Activated CD8-positive, alpha-beta memory T cell treated with anti-CD3 and anti-CD28 coated beads, Interleukin-2, amount 50 U/mL, for 4 hours (primary cell): Measurements from ENCODE around the gene PCDHGA1.
A peak's percentile ranks its signal among the peaks of the same experiment; 100 is the strongest.

Experiments used
- DNase-seq: peaks from one replicate; pipeline ENCODE4 v3.0.0-alpha.2; 2020

Gene PCDHGA1

GRCh38 chr5:141493500-141494422, 163.4 kb downstream of the PCDHGA1 start:
- DNase-seq = no peak

DNA sequence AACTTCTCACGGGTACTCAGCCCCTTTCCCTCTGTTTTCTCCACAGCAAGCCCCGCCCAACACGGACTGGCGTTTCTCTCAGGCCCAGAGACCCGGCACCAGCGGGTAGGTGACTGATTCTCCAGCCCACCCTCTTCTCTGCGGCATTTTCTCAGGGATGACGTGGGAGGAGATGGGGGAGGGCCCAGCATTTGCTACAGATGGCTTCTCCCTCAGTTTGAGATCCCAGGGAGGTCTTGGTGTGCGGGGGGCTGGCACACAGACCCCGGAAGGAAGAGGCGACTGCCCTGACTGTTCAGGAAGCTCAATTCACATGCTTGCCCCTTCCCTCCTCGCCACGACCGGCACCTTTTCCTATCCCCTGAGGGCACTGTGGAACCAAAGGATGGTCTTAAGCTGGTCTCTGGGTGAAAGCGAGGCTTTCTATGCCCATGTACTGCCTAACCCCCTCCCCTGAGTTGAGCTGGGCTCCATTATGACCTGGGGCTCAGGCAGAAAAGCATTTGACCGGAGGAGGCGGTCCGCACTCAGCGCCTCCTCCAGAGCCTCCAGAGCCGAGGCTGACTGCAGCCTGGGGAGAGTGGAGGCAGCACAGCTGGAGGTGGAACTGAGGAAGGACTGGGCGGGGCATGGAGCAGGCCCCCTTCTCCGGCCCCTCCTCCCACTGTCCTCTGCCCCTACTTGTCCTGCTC, 164.6 kb downstream of the PCDHGA1 start:
- DNase-seq = no peak

DNA sequence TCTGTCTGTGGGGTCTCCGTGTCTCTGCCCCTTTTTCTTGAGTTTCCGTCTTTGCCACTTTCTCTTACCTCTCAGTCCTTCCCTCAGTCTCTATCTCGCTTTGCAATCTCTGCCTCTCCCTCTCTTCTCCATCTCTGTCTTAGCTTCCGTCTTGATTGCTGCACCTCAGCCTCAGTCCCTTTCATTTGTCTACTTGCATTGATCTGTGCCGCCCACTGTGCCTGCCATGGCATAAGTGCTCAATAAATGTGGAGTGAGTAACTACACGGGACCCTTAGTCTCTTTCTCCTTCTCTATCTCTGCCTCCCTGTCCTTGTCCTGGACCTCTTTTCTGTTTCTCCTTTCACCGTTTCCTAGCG, 165.1 kb downstream of the PCDHGA1 start:
- DNase-seq = no peak

DNA sequence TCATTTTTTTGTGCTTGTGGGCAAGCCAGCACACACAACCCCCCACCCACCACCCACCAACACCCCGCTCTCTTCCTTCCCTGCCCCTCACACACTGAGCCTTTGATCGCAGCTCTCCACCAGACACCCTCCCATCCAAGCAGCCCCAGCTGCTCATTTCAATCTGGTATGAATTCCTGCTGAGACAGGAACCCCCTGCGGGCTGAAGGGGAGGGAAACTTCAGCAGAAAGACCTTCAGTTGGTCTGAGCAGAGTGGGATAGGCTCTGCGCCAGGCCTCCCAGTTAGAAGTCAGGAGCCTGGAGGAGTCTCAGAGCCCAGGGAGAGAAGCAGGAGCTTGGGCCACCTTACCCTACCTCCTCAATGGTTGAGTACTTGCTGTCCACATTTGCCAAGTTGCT, 165.7 kb downstream of the PCDHGA1 start:
- DNase-seq = no peak

- no peak for DNase-seq
These were observed 171.4 kb downstream of the PCDHGA1 start for GRCh38 chr5:141501761-141502160.

DNA sequence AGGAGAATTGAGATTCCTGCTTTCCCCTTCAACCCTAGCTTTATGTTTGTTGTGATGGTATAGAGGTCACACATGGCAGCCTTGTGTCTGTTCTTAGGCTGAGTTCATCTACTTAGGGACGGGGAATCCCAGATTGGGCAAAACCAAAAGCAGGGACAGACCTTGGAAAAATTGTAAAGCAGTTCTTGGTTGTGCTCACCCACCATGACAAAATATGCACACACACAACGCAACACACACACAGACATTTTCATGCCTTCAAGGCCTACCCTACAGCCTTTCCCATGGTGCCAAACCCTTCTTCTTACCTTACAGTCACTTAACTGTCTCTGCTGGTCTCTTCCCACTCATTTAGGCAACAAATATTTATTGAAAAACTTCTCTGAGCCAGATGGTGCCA, 173.4 kb downstream of the PCDHGA1 start:
- DNase-seq = no peak

DNA sequence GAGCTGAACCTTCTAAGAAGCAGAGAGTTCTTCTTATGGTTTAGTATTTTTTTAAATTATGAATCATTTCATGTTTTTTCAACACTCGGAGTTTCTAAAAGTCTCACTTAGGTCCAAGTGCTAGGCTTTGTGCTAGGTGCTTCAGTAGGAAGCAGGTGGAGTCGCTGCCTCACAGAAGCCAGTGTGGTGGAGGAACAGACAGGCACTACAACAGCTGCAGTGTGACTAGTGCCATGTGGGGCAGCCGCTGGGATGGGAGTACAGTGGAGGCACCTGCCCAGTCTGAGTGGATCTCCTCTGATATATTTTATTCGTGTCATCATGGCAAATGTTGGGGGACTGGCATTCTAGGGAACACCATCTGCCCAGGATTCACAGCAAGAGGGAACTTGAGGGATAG, 173.9 kb downstream of the PCDHGA1 start:
- no peak for DNase-seq

DNA sequence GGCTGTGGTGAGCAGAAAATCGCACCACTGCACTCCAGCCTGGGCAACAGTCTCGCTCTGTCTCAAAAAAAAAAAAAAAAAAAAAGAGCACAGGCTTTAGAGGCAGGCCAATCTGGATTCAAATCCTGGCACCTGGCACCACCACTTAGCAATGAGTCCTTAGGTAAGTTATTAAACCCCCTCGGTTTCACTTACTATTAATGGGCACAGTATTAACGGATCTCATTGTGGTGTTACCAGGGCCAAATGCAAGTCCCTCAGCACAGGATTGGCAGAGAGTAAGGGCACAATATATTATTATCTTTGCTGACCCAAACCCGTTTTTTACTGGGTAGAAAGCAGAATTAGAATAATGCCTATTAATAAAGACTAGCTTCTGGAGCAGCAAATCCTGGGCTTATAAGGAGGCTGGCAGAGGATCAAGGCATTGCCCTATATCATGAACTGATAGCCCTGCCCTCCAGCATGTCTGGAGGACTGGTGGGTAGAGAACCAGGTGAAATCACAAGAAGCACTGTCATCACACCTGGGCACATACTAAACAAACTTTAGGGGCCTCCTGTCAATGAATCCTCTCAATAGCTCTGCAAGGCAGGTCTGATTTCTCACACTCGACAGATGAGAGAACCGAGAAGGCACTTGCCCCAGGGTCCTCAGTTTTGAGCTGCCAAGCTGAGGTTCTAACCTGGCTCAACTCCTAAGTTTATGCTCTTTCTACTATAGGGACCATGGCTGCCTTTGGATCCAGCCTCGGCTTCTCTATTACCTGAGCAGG, 176.3 kb downstream of the PCDHGA1 start:
- no peak for DNase-seq

DNA sequence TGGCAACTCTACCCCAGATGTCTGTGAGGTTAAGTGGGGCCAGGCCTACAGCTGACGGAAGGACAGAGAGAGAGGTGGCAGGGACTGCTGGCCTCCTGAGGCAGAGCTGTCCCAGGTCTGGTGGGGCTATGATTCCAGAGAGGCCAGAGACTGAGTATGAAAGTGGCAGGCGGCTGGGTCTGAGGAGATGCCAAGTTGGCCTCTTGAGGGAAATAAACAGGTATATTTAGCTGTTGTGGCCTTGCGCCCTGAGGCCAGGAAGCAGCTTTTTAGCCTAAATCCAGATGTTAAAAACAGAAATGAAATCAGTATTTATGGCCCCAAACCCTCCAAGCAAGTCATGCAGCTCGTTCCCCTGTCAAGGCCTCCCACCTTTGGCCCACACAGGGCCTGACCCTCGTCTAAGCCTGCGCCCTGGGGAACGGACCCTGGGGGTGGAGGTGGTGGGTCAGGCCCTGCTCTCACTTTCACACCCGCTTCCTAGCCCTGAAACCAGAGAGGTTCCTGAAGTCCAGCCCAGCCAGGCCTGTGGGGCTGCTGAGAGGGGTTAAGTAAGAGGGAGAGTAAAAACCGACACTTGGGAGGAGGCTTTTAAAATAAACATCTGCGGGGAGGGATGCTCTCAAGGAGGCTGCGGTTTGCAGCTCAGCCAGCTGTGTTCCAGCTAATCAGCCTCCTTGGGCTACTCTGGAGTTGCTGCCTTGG, 177.2 kb downstream of the PCDHGA1 start:
- DNase-seq = no peak

GRCh38 chr5:141508440-141508797, 178.1 kb downstream of the PCDHGA1 start:
- DNase-seq = no peak

DNA sequence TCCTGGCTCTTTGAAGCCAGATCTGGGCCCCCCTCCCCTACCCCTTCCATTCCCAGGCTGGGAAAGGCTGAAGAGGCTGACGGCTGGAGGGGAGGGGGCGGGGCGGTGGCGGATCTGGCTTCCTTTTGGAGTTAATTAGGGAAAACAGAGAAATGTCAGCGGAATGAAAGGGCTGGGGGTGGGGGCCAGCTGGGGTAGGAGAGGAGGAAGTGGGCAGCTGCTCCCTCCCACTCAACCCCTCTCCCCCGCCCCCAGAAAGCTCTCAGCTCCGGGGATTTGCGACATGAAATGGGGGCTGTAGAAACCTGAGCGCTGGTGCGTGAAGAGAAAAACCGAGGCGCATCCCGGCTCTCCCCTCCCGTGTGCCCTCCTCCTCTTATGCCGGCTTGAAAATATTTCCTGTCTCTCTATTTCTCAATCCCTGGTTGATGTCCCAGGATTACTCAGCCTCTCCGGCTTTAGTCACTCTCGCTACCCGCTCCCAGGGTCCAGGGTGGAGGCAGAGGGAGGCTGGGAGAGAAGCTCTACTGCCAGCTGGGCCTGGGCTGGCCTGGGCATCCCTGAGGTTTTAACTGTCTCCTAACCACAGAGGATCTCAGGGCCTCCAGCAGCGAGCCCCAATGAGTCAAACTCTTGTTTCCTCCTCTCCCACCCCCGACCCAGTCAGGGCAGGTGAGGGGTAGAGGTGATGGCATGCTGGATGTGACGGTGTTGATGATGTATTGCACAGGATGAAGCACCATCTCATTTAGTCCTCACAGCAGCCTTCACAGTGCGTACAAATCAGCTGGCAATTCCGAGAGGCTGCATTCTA, 178.7 kb downstream of the PCDHGA1 start:
- no peak for DNase-seq

- DNase-seq = no peak
These were observed 179.8 kb downstream of the PCDHGA1 start for GRCh38 chr5:141510160-141510559.

DNA sequence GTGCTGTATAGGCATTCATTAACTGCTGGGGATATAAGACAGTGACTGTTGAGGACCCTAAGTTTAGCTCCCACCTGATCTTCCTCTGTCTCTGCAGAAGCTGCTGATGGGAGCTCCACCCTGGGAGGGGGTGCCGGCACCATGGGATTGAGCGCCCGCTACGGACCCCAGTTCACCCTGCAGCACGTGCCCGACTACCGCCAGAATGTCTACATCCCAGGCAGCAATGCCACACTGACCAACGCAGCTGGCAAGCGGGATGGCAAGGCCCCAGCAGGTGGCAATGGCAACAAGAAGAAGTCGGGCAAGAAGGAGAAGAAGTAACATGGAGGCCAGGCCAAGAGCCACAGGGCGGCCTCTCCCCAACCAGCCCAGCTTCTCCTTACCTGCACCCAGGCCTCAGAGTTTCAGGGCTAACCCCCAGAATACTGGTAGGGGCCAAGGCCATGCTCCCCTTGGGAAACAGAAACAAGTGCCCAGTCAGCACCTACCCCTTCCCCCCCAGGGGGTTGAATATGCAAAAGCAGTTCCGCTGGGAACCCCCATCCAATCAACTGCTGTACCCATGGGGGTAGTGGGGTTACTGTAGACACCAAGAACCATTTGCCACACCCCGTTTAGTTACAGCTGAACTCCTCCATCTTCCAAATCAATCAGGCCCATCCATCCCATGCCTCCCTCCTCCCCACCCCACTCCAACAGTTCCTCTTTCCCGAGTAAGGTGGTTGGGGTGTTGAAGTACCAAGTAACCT, 180.7 kb downstream of the PCDHGA1 start:
- no peak for DNase-seq

DNA sequence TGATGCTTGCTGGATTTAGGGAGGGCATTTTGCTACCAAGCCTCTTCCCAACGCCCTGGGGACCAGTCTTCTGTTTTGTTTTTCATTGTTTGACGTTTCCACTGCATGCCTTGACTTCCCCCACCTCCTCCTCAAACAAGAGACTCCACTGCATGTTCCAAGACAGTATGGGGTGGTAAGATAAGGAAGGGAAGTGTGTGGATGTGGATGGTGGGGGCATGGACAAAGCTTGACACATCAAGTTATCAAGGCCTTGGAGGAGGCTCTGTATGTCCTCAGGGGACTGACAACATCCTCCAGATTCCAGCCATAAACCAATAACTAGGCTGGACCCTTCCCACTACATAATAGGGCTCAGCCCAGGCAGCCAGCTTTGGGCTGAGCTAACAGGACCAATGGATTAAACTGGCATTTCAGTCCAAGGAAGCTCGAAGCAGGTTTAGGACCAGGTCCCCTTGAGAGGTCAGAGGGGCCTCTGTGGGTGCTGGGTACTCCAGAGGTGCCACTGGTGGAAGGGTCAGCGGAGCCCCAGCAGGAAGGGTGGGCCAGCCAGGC, 181.5 kb downstream of the PCDHGA1 start:
- no peak for DNase-seq

DNA sequence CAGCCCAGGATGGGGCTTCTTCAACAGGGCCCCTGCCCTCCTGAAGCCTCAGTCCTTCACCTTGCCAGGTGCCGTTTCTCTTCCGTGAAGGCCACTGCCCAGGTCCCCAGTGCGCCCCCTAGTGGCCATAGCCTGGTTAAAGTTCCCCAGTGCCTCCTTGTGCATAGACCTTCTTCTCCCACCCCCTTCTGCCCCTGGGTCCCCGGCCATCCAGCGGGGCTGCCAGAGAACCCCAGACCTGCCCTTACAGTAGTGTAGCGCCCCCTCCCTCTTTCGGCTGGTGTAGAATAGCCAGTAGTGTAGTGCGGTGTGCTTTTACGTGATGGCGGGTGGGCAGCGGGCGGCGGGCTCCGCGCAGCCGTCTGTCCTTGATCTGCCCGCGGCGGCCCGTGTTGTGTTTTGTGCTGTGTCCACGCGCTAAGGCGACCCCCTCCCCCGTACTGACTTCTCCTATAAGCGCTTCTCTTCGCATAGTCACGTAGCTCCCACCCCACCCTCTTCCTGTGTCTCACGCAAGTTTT, 182.1 kb downstream of the PCDHGA1 start:
- peak; percentile 85 for DNase-seq

- peak; percentile 34 for DNase-seq
These were observed 182.8 kb downstream of the PCDHGA1 start for GRCh38 chr5:141512911-141513626.

DNA sequence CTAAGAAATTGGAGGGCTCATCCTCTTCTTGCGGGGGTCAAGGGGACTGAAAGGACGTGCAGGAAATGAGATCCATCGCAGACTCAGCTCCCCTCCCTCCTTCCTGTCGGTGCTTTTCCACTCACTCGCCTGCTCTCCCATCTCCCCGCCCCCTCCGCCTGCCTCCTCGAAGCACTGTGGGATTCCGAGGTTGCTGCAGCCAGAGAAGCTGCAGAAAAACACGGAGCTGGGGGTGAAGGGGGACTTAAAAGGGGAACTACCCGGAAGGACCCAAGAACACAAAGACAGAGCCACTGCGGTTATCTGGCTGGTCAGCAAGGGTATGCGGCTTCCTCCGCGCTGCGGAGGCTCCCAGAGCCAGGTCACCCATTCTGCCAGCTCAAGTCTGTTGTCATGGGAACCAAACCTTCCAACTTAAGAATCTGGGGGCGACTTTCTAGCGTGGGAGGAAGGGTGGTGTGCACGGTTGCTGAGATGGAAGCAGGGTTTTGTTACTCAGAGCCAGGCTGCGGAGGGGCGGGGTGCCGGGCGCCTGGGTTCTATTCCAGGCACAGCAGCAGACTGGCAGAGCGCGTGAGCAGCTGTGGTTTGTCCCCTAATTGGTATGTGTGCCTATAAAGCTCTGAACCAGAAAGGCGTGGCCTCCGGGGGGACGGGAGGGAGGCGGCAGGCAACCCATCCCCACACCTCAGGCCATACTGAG, 183.5 kb downstream of the PCDHGA1 start:
- peak; percentile 70 for DNase-seq

GRCh38 chr5:141514330-141515133, 184.2 kb downstream of the PCDHGA1 start:
- no peak for DNase-seq
